H1 (cell line): ENCODE measurements around the gene ZBTB7A. TPM values are rescaled to one million over a fixed set of nuclear protein-coding genes. Genes with fewer than 3 reads are reported as not detected.

Experiments
- CTCF ChIA-PET: fragments of 300-600 bp; sonication (Branson Sonifier 250); formaldehyde crosslinking; loops from one replicate; lab custom pipeline; 2021; ENCODE audit not compliant: partially characterized antibody; lab: Charles Lee
- POLR2A ChIA-PET: fragments of 300-600 bp; sonication (Branson Sonifier 250); formaldehyde crosslinking; loops from one replicate; lab custom pipeline; 2021; ENCODE audit warnings: inconsistent platforms; ENCODE audit not compliant: partially characterized antibody; lab: Charles Lee
- DNase-seq, 2 experiments: peaks; one replicate each; pipeline versions ENCODE4 v3.0.0 to v3.0.0-alpha.2; 2010 to 2022; ENCODE audit warnings: low spot score in 2 of 2, low read depth in 1 of 2, mixed read lengths in 1 of 2
- FAIRE-seq: peaks from 2 replicates; lab custom pipeline; 2011; peaks lifted over from hg19 to GRCh38; lab: Jason Lieb, UNC
- H2AFZ ChIP-seq: 2 replicates; pipeline ENCODE4 v1.8.1; 2012; ENCODE audit warnings: low read length, inconsistent platforms
- H2AK5ac ChIP-seq: 2 replicates; pipeline ENCODE4 v1.6.1; 2013; ENCODE audit warnings: low read depth, low read length
- H2BK120ac ChIP-seq: replicated peaks from 2 replicates; pipeline ENCODE3; 2013; ENCODE audit warnings: low read depth, low read length, inconsistent platforms
- H2BK12ac ChIP-seq: 2 replicates; pipeline ENCODE4 v1.6.1; 2013; ENCODE audit warnings: low read depth, low read length
- H2BK15ac ChIP-seq: 2 replicates; pipeline ENCODE4 v1.6.1; 2013; ENCODE audit warnings: low read length
- H2BK20ac ChIP-seq: 2 replicates; pipeline ENCODE4 v1.6.1; 2013; ENCODE audit warnings: low read length
- H2BK5ac ChIP-seq: 2 replicates; pipeline ENCODE4 v1.6.1; 2013; ENCODE audit warnings: low read depth, low read length
- H3K14ac ChIP-seq: 2 replicates; pipeline ENCODE4 v1.6.1; 2013; ENCODE audit warnings: inconsistent platforms; ENCODE audit not compliant: insufficient read length
- H3K18ac ChIP-seq: 2 replicates; pipeline ENCODE4 v1.6.1; 2013; ENCODE audit warnings: low read length; ENCODE audit errors: extremely low read depth
- H3K23ac ChIP-seq: 2 replicates; pipeline ENCODE4 v1.6.1; 2013; ENCODE audit warnings: inconsistent platforms; ENCODE audit not compliant: insufficient read length
- H3K23me2 ChIP-seq: 2 replicates; pipeline ENCODE4 v1.6.1; 2013; ENCODE audit warnings: low read depth, low read length
- H3K27ac ChIP-seq: 2 replicates; pipeline ENCODE4 v1.6.1; 2011; ENCODE audit warnings: low read depth, low read length, inconsistent platforms
- H3K27me3 ChIP-seq, 4 experiments: replicated peaks in 1 of 4; 1 replicate in 1 of 4; 2 replicates in 3 of 4; pipeline versions ENCODE4 v1.6.1 to v1.8.1; 2011 to 2013; ENCODE audit warnings: low read length in 3 of 4, mild to moderate bottlenecking in 3 of 4, inconsistent platforms in 2 of 4, mixed read lengths in 2 of 4, moderate library complexity in 1 of 4; ENCODE audit not compliant: control insufficient read depth in 3 of 4, insufficient read depth in 3 of 4; ENCODE audit errors: extremely low read depth in 1 of 4
- H3K36me3 ChIP-seq, 4 experiments: 2 replicates each; pipeline versions ENCODE4 v1.6.1 to v1.8.1; 2011 to 2013; ENCODE audit warnings: mild to moderate bottlenecking in 4 of 4, low read length in 3 of 4, moderate library complexity in 2 of 4, control low read depth in 1 of 4, inconsistent platforms in 1 of 4; ENCODE audit not compliant: insufficient read depth in 4 of 4, control insufficient read depth in 2 of 4
- H3K4ac ChIP-seq: replicated peaks from 2 replicates; pipeline ENCODE3; 2013; ENCODE audit warnings: low read length, low read depth, mixed read lengths, inconsistent platforms; ENCODE audit not compliant: insufficient read length
- H3K4me1 ChIP-seq, 4 experiments: replicated peaks in 1 of 4; 1 replicate in 1 of 4; 2 replicates in 3 of 4; pipeline versions ENCODE4 v1.6.1 to v1.8.1; 2011 to 2013; ENCODE audit warnings: low read length in 3 of 4, inconsistent platforms in 2 of 4, mixed read lengths in 1 of 4; ENCODE audit not compliant: insufficient read depth in 4 of 4, control insufficient read depth in 3 of 4
- H3K4me2 ChIP-seq, 2 experiments: 2 replicates each; pipeline versions ENCODE4 v1.6.1 to v1.8.1; 2011 to 2013; ENCODE audit warnings: low read depth in 2 of 2, low read length in 2 of 2, control low read depth in 1 of 2, inconsistent platforms in 1 of 2, mild to moderate bottlenecking in 1 of 2; ENCODE audit not compliant: insufficient read depth in 1 of 2
- H3K4me3 ChIP-seq, 4 experiments: fragments of 200-600, 300-600 bp in 1 of 4; sonication (generic), shearing (Covaris generic), sonication (Bioruptor Twin) in 1 of 4; 2 replicates each; pipeline versions ENCODE4 v1.5.1 to v1.8.1; 2011 to 2016; ENCODE audit warnings: low read length in 4 of 4, low read depth in 3 of 4, control low read depth in 2 of 4, inconsistent platforms in 2 of 4, mild to moderate bottlenecking in 2 of 4, mixed read lengths in 1 of 4, moderate library complexity in 1 of 4; ENCODE audit not compliant: insufficient read depth in 2 of 4; ENCODE audit errors: extremely low read depth in 1 of 4
- H3K56ac ChIP-seq: replicated peaks from 2 replicates; pipeline ENCODE3; 2013; ENCODE audit warnings: low read depth, mild to moderate bottlenecking, mixed read lengths, low read length, inconsistent platforms; ENCODE audit not compliant: insufficient read length
- H3K79me1 ChIP-seq: 2 replicates; pipeline ENCODE4 v1.6.1; 2013; ENCODE audit warnings: low read depth, low read length, control low read depth
- H3K79me2 ChIP-seq, 2 experiments: 2 replicates each; pipeline versions ENCODE4 v1.6.1 to v1.8.1; 2012 to 2013; ENCODE audit warnings: low read length in 2 of 2, mild to moderate bottlenecking in 2 of 2, inconsistent platforms in 1 of 2; ENCODE audit not compliant: insufficient read depth in 2 of 2, control insufficient read depth in 1 of 2
- H3K9ac ChIP-seq, 4 experiments: replicated peaks in 1 of 4; 1 replicate in 1 of 4; 2 replicates in 3 of 4; pipeline versions ENCODE4 v1.6.1 to v1.8.1; 2011 to 2013; ENCODE audit warnings: low read depth in 3 of 4, low read length in 3 of 4, control low read depth in 2 of 4, mild to moderate bottlenecking in 2 of 4, moderate library complexity in 2 of 4, inconsistent platforms in 1 of 4; ENCODE audit errors: extremely low read depth in 1 of 4
- H3K9me3 ChIP-seq, 2 experiments: 2 replicates each; pipeline versions ENCODE4 v1.6.1 to v1.8.1; 2012 to 2013; ENCODE audit warnings: mild to moderate bottlenecking in 2 of 2, moderate library complexity in 2 of 2, control low read depth in 1 of 2, inconsistent platforms in 1 of 2, low read depth in 1 of 2, low read length in 1 of 2, mixed read lengths in 1 of 2; ENCODE audit not compliant: insufficient read depth in 2 of 2
- H4K20me1 ChIP-seq, 2 experiments: replicated peaks in 1 of 2; 2 replicates each; pipeline versions ENCODE3 to v1.8.1; 2011 to 2013; ENCODE audit warnings: inconsistent platforms in 2 of 2, low read length in 2 of 2, mild to moderate bottlenecking in 1 of 2; ENCODE audit not compliant: insufficient read depth in 2 of 2, control insufficient read depth in 1 of 2
- H4K5ac ChIP-seq: 2 replicates; pipeline ENCODE4 v1.6.1; 2013; ENCODE audit warnings: low read length, low read depth, mixed read lengths, inconsistent platforms; ENCODE audit not compliant: insufficient read length
- H4K8ac ChIP-seq: 2 replicates; pipeline ENCODE4 v1.8.0; 2013; ENCODE audit warnings: mild to moderate bottlenecking, moderate library complexity, low read length, inconsistent platforms; ENCODE audit not compliant: insufficient read depth; ENCODE audit errors: extremely low read depth
- H4K91ac ChIP-seq: replicated peaks from 2 replicates; pipeline ENCODE3; 2013; ENCODE audit warnings: low read length, mixed read lengths, inconsistent platforms; ENCODE audit not compliant: insufficient read length
- CBX8 ChIP-seq: fragments of 300-800, 300-1000 bp; sonication (generic); IDR thresholded peaks from 2 replicates; pipeline ENCODE4 v1.7.1; 2016; ENCODE audit warnings: low read depth, low read length, borderline replicate concordance
- CHD1 ChIP-seq: IDR thresholded peaks from 2 replicates; pipeline ENCODE4 v1.6.1; 2012; ENCODE audit warnings: low read depth, low read length, improper control_type of control experiment
- SUZ12 ChIP-seq: fragments of 200-600 bp; sonication (generic); IDR thresholded peaks from 2 replicates; pipeline ENCODE4 v1.6.1; 2012; ENCODE audit warnings: mild to moderate bottlenecking, inconsistent platforms, low read length, moderate library complexity, mixed read lengths
- WGBS, 2 experiments: shearing (Covaris generic) in 1 of 2; methylation state at CpG; one replicate each; pipeline versions ENCODE4 v1.1.6 to v1.1.7; 2013 to 2015; ENCODE audit warnings: low lambda C conversion rate in 2 of 2, mixed read lengths in 2 of 2, inconsistent platforms in 1 of 2, low coverage in 1 of 2, missing lambda C conversion rate in 1 of 2; ENCODE audit not compliant: insufficient replicate concordance in 2 of 2, insufficient coverage in 1 of 2, insufficient read length in 1 of 2; ENCODE audit errors: extremely low coverage in 1 of 2, missing lambda C conversion rate in 1 of 2; 5-methylcytosine and 5-hydroxymethylcytosine counted together
- polyA plus RNA-seq, 7 experiments: library from polyadenylated mRNA; depleted of rRNA in 3 of 7; stranded (reverse) in 5 of 7; unstranded in 2 of 7; fragments of >200 nt in 5 of 7; fragments of 200-250 nt in 2 of 7; gene quantifications; 1 replicate in 5 of 7; 2 replicates in 1 of 7; 4 replicates in 1 of 7; pipeline versions ENCODE4 v1.2.1 to v1.2.3, GENCODE V29; 2011 to 2013; ENCODE audit warnings: missing spikeins in 2 of 7, mixed read lengths in 2 of 7
- total RNA-seq: library from RNA; stranded (reverse); fragmentation: NEBNext Ultra II Directional; extraction: Animal tissue kit (Norgen Biotek cat#: 25700); gene quantifications from 2 replicates; pipeline ENCODE4 v1.2.1, GENCODE V29; 2021
- TF ChIP-seq, protein P1 (sequence below): IDR thresholded peaks from 2 replicates; pipeline ENCODE4 v1.6.1; 2012; ENCODE audit warnings: inconsistent platforms

Gene ZBTB7A
- total and polyA plus RNA-seq, 2 of the 8 experiments (the other 6 are each of a cell fraction or from before 2014, with no cell fraction given), result 5.6 to 17.8 TPM

DNA sequence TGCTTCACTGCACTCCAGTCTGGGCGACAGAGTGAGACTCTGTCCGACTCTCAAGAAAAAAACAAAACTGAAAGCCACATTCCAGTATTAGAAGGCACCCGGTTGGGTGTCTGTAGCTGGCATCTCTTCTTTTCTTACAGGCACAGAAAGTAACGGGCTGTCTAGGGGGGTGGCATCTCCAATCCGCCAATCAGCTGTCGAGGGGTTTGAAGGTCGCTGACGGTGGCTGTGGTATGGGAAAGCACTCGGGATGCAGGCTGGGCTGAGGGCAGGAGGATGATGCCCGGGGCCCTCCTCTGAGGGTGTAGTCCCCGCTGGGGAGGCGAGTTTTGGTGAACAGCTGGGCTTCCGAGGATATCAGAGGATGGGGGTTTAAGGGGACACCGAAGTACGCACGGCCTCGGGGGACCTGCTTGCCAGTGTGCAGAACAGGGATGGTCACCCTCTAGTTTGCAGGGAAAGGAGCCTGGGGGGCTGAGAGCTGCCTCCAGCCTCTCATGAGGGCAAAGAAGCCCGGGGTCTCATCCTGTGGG is 27.0 kb upstream of the ZBTB7A start:
- no peak overlapping the region for H3K4ac ChIP-seq
- peaks cover 4 to 11% of the 10 kb centered on the region in 2 experiments for H4K20me1 ChIP-seq
- no peak overlapping the region for H4K8ac ChIP-seq
- no peak overlapping the region for H3K9ac ChIP-seq
- no peak overlapping the region for H4K91ac ChIP-seq
- no peak for DNase-seq
- no peak overlapping the region for H2BK120ac ChIP-seq
- no peaks in the 10 kb centered on the region for H3K79me1 ChIP-seq
- H3K18ac ChIP-seq, result no peak overlapping the region
- no peak overlapping the region for H3K27ac ChIP-seq
- H3K23ac ChIP-seq, result no peak overlapping the region
- H2AK5ac ChIP-seq, result no peak overlapping the region
- POLR2A ChIA-PET, result interaction anchor here (0.7 to 2.8 kb wide), 3 partner anchors 16 to 335 kb away, joined by 3 to 12 read pairs (median 5); partner anchors contain the start of gene EEF2
- H2BK20ac ChIP-seq, result no peak overlapping the region
- no peak overlapping the region for H2BK15ac ChIP-seq
- H2BK12ac ChIP-seq, result no peak overlapping the region
- no peaks in the 10 kb centered on the region for H3K23me2 ChIP-seq
- H3K4me1 ChIP-seq, result no peaks in the 10 kb centered on the region
- H3K14ac ChIP-seq, result no peak overlapping the region
- H3K79me2 ChIP-seq, result no peaks in the 10 kb centered on the region
- H3K4me3 ChIP-seq, result no peak overlapping the region
- no peak overlapping the region for H2AFZ ChIP-seq
- CTCF ChIA-PET, result interaction anchor here (0.9 to 1.4 kb wide), 3 partner anchors 8 to 66 kb away, joined by 3 to 5 read pairs (median 4); no protein-coding TSS in a partner anchor
- H3K4me2 ChIP-seq, result no peak overlapping the region
- H3K9me3 ChIP-seq, result no peaks in the 10 kb centered on the region
- no peak overlapping the region for H2BK5ac ChIP-seq
- no peaks in the 10 kb centered on the region for H3K27me3 ChIP-seq
- no peak overlapping the region for H3K56ac ChIP-seq
- H3K36me3 ChIP-seq, result peaks cover 5 to 41% (median 24%) of the 10 kb centered on the region in 4 experiments; a peak in 6 of 8 replicates
- FAIRE-seq, result no peak
- WGBS, 2 experiments, result 95% methylated on average over 18 of the region's 18 CpGs; no CpG with 5 or more reads in 1 of the 2 experiments
- no peak overlapping the region for H4K5ac ChIP-seq
- TF ChIP-seq CBX8, result no peak
- TF ChIP-seq CHD1, result no peak
- TF ChIP-seq, protein P1, sequence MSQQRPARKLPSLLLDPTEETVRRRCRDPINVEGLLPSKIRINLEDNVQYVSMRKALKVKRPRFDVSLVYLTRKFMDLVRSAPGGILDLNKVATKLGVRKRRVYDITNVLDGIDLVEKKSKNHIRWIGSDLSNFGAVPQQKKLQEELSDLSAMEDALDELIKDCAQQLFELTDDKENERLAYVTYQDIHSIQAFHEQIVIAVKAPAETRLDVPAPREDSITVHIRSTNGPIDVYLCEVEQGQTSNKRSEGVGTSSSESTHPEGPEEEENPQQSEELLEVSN, result no peak
- TF ChIP-seq SUZ12, result no peak
